Activated CD8-positive, alpha-beta T cell treated with anti-CD3 and anti-CD28 coated beads, Interleukin-2, amount 10 ng/mL, durations not matched to agents 7 days and 5 days (primary cell): ENCODE results near the gene A4GALT. TPM values are rescaled to one million over a fixed set of nuclear protein-coding genes. Genes with fewer than 3 reads are reported as not detected.

Experiments used
- ATAC-seq: fragments of 150-1000 bp; cut with Tn5 transposase; one replicate; pipeline ENCODE4 v1.10.0; 2021; ENCODE audit warnings: moderate library complexity
- CTCF ChIA-PET: fragments of 350-600 bp; sonication (Branson Sonifier 250); formaldehyde crosslinking; loops from one replicate; lab custom pipeline; 2021; ENCODE audit warnings: antibody characterized with exemption; lab: Charles Lee
- POLR2A ChIA-PET: fragments of 350-600 bp; sonication (Branson Sonifier 250); formaldehyde crosslinking; loops from one replicate; lab custom pipeline; 2021; ENCODE audit warnings: antibody characterized with exemption; lab: Charles Lee
- DNase-seq: peaks from one replicate; pipeline ENCODE4 v3.0.0-alpha.2; 2020
- H3K27ac Mint-ChIP-seq: one replicate; pipeline ENCODE4 v1.8.0; 2021; ENCODE audit warnings: mild to moderate bottlenecking, mixed read lengths
- H3K27me3 Mint-ChIP-seq: one replicate; pipeline ENCODE4 v1.8.0; 2021; ENCODE audit warnings: low read depth, mixed read lengths
- H3K36me3 Mint-ChIP-seq: one replicate; pipeline ENCODE4 v1.8.0; 2021; ENCODE audit warnings: low read depth, mixed read lengths
- H3K4me1 Mint-ChIP-seq: one replicate; pipeline ENCODE4 v1.8.0; 2021; ENCODE audit warnings: low read depth, mixed read lengths
- H3K4me3 Mint-ChIP-seq: one replicate; pipeline ENCODE4 v1.8.0; 2021; ENCODE audit warnings: mild to moderate bottlenecking, mixed read lengths
- H3K9me3 Mint-ChIP-seq: one replicate; pipeline ENCODE4 v1.8.0; 2022; ENCODE audit warnings: mixed read lengths; ENCODE audit not compliant: insufficient read depth
- total RNA-seq, 2 experiments: library from RNA; stranded (reverse); gene quantifications; one replicate each; pipeline ENCODE4 v1.2.3, GENCODE V29; 2021

The A4GALT gene
- total RNA-seq, 2 experiments from 2014 or later = 0.16 TPM; not detected in 1

GRCh38 chr22:42697542-42698013 lies 23.1 kb downstream of the A4GALT start:
- ATAC-seq (no peak), DNase-seq (no peak)
- H3K27me3 Mint-ChIP-seq = no peaks in the 10 kb centered on the region
- no peaks in the 10 kb centered on the region for H3K4me1 Mint-ChIP-seq
- POLR2A ChIA-PET = no interaction called here
- H3K4me3 Mint-ChIP-seq = no peak overlapping the region
- no peaks in the 10 kb centered on the region for H3K36me3 Mint-ChIP-seq
- H3K9me3 Mint-ChIP-seq = no peaks in the 10 kb centered on the region
- CTCF ChIA-PET = no interaction called here
- H3K27ac Mint-ChIP-seq = no peak overlapping the region

- no peaks in the 10 kb centered on the region for H3K4me1 Mint-ChIP-seq
- no peak for ATAC-seq
- ChIA-PET CTCF (interaction anchor here (0.6 kb wide), 1 partner anchor 333 kb away, joined by 3 read pairs; no protein-coding TSS in a partner anchor), POLR2A (no interaction called here)
- no peak overlapping the region for H3K27ac Mint-ChIP-seq
- H3K9me3 Mint-ChIP-seq = no peaks in the 10 kb centered on the region
- H3K4me3 Mint-ChIP-seq = no peak overlapping the region
- DNase-seq = no peak
- H3K36me3 Mint-ChIP-seq = no peaks in the 10 kb centered on the region
- no peaks in the 10 kb centered on the region for H3K27me3 Mint-ChIP-seq
Measured at GRCh38 chr22:42696331-42696967, 24.2 kb downstream of the A4GALT start.

GRCh38 chr22:42695294-42695693 lies 25.4 kb downstream of the A4GALT start:
- H3K27ac Mint-ChIP-seq = no peak overlapping the region
- H3K4me1 Mint-ChIP-seq = no peaks in the 10 kb centered on the region
- no peaks in the 10 kb centered on the region for H3K27me3 Mint-ChIP-seq
- no peak for DNase-seq
- no peak for ATAC-seq
- ChIA-PET CTCF (no interaction called here), POLR2A (no interaction called here)
- H3K36me3 Mint-ChIP-seq = no peaks in the 10 kb centered on the region
- no peak overlapping the region for H3K4me3 Mint-ChIP-seq
- no peaks in the 10 kb centered on the region for H3K9me3 Mint-ChIP-seq

- Mint-ChIP-seq H3K27ac (no peak overlapping the region), H3K4me3 (no peak overlapping the region), H3K9me3 (no peaks in the 10 kb centered on the region), H3K27me3 (no peaks in the 10 kb centered on the region), H3K36me3 (no peaks in the 10 kb centered on the region), H3K4me1 (no peaks in the 10 kb centered on the region)
- CTCF ChIA-PET = interaction anchor here (1.1 kb wide), 1 partner anchor 13 kb away, joined by 3 read pairs; no protein-coding TSS in a partner anchor
- ATAC-seq (no peak), DNase-seq (no peak)
- POLR2A ChIA-PET = no interaction called here
Measured at GRCh38 chr22:42693763-42694683, 26.6 kb downstream of the A4GALT start.

- no peaks in the 10 kb centered on the region for H3K36me3 Mint-ChIP-seq
- DNase-seq (no peak), ATAC-seq (no peak)
- CTCF ChIA-PET = interaction anchor here (1.1 kb wide), 1 partner anchor 13 kb away, joined by 3 read pairs; no protein-coding TSS in a partner anchor
- POLR2A ChIA-PET = no interaction called here
- no peaks in the 10 kb centered on the region for H3K27me3 Mint-ChIP-seq
- no peaks in the 10 kb centered on the region for H3K4me1 Mint-ChIP-seq
- no peak overlapping the region for H3K27ac Mint-ChIP-seq
- H3K4me3 Mint-ChIP-seq = no peak overlapping the region
- H3K9me3 Mint-ChIP-seq = no peaks in the 10 kb centered on the region
Measured at GRCh38 chr22:42693055-42693762, 27.5 kb downstream of the A4GALT start.

GRCh38 chr22:42692239-42693054 lies 28.2 kb downstream of the A4GALT start:
- H3K27ac Mint-ChIP-seq = no peak overlapping the region
- no peaks in the 10 kb centered on the region for H3K27me3 Mint-ChIP-seq
- POLR2A ChIA-PET = no interaction called here
- CTCF ChIA-PET = no interaction called here
- H3K36me3 Mint-ChIP-seq = no peaks in the 10 kb centered on the region
- DNase-seq (no peak), ATAC-seq (no peak)
- no peak overlapping the region for H3K4me3 Mint-ChIP-seq
- no peaks in the 10 kb centered on the region for H3K9me3 Mint-ChIP-seq
- no peaks in the 10 kb centered on the region for H3K4me1 Mint-ChIP-seq

- Mint-ChIP-seq H3K4me3 (no peak overlapping the region), H3K27me3 (no peaks in the 10 kb centered on the region), H3K27ac (no peak overlapping the region), H3K36me3 (no peaks in the 10 kb centered on the region), H3K9me3 (no peaks in the 10 kb centered on the region), H3K4me1 (no peaks in the 10 kb centered on the region)
- CTCF ChIA-PET = no interaction called here
- ATAC-seq (no peak), DNase-seq (no peak)
- POLR2A ChIA-PET = no interaction called here
Measured at GRCh38 chr22:42691440-42691839, 29.2 kb downstream of the A4GALT start.

- no peak for DNase-seq
- H3K4me3 Mint-ChIP-seq = no peak overlapping the region
- no peak overlapping the region for H3K27ac Mint-ChIP-seq
- no peaks in the 10 kb centered on the region for H3K9me3 Mint-ChIP-seq
- no peak for ATAC-seq
- CTCF ChIA-PET = no interaction called here
- POLR2A ChIA-PET = no interaction called here
- H3K36me3 Mint-ChIP-seq = no peaks in the 10 kb centered on the region
- no peaks in the 10 kb centered on the region for H3K27me3 Mint-ChIP-seq
- H3K4me1 Mint-ChIP-seq = no peaks in the 10 kb centered on the region
Measured at GRCh38 chr22:42688241-42689211, 32.1 kb downstream of the A4GALT start.

- H3K4me3 Mint-ChIP-seq = no peak overlapping the region
- H3K27ac Mint-ChIP-seq = no peak overlapping the region
- ChIA-PET CTCF (no interaction called here), POLR2A (no interaction called here)
- no peaks in the 10 kb centered on the region for H3K36me3 Mint-ChIP-seq
- H3K4me1 Mint-ChIP-seq = no peaks in the 10 kb centered on the region
- no peaks in the 10 kb centered on the region for H3K27me3 Mint-ChIP-seq
- H3K9me3 Mint-ChIP-seq = no peaks in the 10 kb centered on the region
- no peak for DNase-seq
- no peak for ATAC-seq
Measured at GRCh38 chr22:42686756-42687491, 33.7 kb downstream of the A4GALT start.
